D341Med (cell line): ENCODE measurements around the gene POU2F2.
"Not testable (repeated sequence)": the region's sequence is repeated elsewhere in the genome, so short reads cannot be mapped to it uniquely, and the experiment has no call there.

Source experiments
- DNase-seq: peaks from one replicate; pipeline ENCODE4 v3.0.0; 2012; ENCODE audit warnings: low spot score

Gene POU2F2

DNA sequence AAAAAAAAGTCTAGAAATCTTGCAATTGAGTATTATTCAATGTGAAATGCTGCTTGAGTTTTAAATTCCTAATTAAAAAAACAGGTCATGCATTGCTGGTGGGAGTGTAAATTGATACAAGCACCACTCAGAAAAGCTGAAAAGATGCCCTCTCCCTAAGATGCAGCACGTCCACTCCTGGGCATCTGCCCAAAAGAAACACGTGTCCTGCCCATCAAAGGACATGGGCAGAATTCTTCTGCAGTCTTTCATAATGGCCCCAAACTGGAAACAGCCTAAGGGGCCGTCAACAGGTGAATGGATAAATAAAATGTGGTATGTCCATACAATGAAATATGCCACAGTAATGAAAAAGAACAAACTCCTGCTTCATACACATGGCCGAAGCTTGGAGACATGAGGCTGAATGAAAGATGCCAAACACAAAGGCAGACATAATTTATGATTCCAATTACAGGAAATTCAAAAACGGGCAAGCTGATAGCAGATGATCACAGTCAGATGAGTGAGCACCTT lies 7.8 kb downstream of the POU2F2 start:
- DNase-seq = no peak

DNA sequence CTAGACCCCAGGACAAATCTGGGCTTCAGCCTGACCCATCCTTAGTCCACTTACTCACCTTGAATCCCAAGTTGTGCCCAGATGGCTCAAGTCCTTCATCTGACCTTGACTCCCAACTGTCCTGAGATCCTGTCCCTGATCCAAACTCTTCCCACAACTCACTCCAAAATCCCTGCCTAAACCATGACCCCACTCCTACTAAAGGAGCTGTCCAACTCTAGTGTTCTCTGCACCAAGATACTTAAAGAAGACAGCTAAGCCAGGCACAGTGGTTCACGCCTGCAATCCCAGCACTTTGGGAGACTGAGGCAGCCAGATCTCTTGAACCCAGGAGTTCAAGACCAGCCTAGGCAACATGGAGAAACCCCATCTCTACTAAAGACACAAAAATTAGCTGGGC lies 8.5 kb downstream of the POU2F2 start:
- DNase-seq = no peak

- no peak for DNase-seq
Measured at GRCh38 chr19:42122691-42123607, 9.3 kb downstream of the POU2F2 start.

GRCh38 chr19:42121656-42122069 lies 10.6 kb downstream of the POU2F2 start:
- DNase-seq = no peak

- no peak for DNase-seq
Measured at GRCh38 chr19:42121036-42121621, 11.1 kb downstream of the POU2F2 start.

DNA sequence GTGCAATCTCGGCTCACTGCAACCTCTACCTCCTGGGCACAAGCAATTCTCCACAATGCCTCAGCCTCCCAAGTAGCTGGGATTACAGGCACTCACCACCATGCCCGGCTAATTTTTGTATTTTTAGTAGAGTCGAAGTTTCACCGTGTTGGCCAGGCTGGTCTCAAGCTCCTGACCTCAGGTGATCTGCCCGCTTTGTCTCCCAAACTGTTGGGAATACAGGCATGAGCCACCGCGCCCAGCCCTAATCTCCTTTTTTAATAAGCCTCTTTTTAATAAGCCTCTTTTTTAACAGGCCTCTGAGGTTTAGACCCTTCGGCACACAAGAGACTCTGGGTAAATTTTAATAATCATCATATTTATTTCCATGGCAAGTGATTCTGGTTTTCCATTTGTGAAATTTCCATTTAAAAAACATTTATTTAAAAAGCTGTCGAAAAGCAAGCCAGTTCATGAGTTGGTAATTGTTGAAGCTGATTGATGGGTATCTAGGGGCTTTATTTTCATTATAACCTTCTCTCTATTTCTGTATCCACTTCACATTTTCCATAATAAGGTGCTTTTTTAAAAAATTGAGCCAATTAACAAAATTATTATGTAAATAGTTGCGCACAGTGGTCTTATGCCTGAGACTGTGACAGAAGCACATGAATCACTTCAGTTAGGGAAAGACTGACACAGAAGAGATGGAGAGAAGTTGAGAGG lies 11.8 kb downstream of the POU2F2 start:
- no peak for DNase-seq

DNA sequence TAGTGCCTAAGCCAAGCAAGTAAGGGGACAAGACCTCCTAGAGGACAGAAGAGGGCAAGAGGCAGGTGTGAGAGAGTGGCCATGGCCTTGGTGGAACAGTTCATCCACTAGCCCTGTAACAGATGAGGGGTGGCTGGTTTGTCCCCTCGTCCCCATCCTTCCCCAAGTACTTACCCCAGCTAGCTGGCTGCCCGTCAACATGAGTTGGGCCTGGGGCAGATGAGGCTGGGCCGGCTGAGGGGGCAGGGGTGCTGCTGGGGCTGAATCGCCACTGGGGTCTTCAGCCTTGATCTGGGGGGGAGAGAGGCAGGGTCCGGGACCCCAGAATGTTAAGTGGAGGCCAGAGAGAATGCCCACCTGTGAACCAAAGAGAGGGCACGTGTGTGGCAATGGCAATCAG lies 15.2 kb downstream of the POU2F2 start:
- no peak for DNase-seq

DNA sequence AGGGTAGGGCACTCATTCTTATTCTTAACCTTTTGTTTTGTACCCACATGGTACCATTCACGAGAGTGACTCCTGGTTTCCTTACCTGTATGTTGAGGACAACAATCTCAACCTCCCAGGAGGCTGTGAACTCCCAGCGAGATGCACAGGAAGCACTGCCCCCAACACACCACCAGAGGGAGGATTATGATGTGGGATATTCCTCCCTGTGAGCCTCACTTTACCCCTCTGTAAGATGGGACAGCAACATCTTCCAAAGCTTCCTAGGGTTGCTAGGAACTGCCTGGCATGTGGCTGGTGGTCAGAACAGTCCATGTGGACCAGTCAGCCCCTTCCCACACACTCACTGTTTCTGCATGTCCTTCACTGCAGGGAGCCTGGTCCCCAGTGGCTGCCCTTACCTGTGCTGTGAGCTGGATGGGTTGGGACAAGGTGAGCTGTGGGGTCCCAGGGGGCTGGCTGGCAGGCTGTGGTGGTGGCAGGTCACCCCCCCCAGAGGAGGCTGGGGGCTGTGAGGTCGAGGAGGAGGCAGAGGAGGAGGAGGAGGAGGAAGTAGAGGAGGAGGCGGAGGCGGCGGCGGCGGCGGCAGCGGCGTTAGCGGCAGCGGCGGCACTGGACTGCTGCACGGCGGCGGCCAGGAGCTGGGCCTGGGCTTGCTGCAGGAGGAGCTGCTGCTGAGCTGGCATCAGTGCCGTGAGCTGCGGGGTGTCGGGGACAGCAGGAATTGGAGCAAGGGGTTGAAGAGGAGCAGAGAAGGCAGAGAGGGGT lies 15.8 kb downstream of the POU2F2 start:
- no peak for DNase-seq

DNA sequence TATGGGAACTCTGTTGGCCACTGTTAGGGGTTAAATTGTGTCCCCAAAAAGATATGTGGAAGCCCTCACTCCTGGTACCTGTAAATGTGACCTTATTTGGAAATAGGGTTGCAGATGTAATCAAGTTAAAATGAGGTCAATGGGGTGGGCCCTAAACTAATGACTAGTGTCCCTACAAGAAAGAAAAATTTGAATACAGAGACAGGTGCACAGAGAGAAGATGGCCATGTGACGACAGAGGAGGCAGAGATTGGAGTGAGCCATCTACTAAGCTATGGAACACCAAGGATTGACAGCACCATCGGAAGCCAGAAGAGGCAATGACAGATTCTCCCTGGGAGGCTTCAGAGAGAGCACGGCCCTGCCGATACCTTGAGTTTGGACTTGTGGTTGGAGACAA lies 16.5 kb downstream of the POU2F2 start:
- no peak for DNase-seq

- no peak for DNase-seq
Measured at GRCh38 chr19:42115219-42115618, 17.0 kb downstream of the POU2F2 start.

- DNase-seq = peak; percentile 66
Measured at GRCh38 chr19:42114412-42114811, 17.8 kb downstream of the POU2F2 start.

DNA sequence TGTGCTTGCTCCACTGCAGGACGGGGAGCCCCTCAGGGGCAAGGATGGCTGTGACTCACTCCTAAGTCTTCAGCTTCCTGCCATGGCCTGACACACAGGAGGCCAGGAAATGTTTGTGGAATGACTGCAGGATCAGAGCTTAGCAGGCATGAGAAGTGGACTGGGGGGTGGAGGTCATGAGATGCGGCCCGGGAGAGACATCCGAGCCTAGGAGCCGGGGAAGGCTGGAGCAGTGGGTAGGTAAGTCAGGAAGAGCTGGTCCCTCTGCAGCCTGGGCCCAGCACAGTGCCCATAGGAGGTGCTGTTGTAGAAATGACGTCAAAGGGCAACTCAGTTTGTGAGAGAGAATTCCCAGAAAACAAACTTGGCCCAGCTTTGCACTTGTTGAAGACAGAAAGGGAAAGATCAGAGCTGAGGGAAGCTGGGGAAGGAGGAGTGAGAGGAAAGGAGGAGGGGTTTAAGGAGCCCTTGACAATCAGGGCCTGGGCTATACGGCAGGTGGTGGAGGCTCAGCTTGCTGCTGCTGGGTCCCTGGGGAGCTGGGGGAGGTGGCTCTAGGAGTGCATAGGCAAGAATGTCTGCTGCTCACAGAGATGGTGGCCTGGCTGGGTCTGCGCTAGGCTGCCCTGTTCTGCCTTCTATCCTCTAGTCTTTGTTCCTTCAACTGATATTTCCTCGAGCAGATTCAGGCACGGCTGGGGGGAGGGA lies 18.5 kb downstream of the POU2F2 start:
- peak; percentile 91 for DNase-seq

- no peak for DNase-seq
Measured at GRCh38 chr19:42111811-42112210, 20.4 kb downstream of the POU2F2 start.

DNA sequence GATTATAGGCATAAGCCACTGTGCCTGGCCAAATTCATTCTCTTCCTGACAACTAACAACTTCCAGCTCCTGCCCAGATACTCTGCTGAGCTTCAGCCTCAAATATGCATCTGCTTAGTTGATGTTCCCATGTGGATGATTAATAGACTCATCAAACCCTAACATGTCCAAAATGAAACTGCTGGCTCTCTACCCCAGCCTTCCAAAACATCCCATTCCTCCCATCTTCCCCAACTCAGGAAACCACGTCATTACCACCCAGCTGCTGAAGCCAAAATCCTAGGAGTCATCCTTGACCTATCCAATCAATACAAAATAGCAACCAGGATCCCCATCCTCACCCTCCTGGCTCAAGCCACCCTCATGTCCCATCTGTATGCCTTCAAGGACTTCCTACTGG lies 20.9 kb downstream of the POU2F2 start:
- DNase-seq = no peak

GRCh38 chr19:42110658-42111057 lies 21.6 kb downstream of the POU2F2 start:
- DNase-seq = no peak

GRCh38 chr19:42109896-42110295 lies 22.4 kb downstream of the POU2F2 start:
- no peak for DNase-seq

DNA sequence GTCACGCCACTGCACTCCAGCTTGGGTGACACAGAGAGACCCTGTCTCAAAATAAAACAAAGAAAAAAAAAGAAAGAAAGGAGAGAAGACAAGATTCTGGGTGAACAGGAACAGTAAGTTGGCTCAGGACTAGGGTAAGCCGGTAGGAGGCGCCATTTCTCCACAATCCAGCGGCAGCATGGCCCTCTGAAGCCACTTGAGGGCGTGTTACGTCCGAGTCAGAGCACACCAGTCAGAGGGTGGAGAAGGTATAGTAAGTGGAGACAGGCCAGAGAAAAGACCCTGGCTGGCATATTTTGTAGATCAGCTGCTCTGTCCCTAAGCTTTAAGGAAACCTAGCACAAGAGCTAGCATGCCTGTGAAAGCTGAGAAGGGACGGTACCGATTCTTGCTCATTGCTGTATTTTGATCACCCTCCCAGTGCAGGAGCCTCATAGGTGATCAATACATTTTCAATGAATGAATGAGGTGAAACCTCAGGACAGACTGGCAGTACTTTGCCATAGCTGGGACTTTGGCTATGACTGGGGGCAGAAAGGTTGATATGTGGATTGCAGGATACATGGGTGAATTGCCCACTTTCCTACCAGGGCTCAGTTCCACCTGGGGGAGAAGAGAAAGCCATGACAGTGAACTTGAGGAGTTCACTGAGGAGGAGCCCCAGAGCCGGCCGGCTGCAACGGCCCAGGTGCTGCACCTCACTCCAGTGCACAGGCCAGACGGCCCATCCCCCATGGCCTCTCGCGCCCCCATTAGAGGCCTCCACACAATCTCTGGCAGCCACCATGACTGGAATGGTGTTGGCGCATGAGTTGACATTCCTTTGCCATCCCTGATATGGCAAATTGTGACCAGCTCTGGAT lies 23.5 kb downstream of the POU2F2 start:
- peak; percentile 87 for DNase-seq

- DNase-seq = no peak
Measured at GRCh38 chr19:42105368-42105767, 26.9 kb downstream of the POU2F2 start.

DNA sequence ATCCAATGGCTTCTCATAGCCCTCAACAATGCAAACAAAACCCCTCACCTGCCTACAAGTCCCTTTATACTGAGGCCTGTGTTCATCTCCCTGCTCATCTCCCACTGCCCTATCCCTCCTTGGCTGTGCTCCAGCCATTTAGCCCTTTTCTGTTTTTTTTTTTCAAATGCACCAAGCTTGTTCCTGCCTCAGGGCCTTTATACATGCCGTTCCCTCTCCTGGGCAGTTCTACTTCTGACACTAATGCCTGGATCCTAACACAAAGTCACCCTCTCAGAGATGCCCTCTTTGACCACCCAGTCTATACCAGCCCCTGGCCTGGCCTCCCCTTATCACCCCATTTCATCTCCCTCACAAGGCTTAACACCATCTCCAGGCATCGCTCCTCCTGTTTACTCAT lies 29.4 kb downstream of the POU2F2 start:
- DNase-seq = no peak

GRCh38 chr19:42100241-42100640 lies 32.0 kb downstream of the POU2F2 start:
- not testable (repeated sequence) for DNase-seq
